GM19025 (cell line): ENCODE results near the gene UBE2M.

Experiments
- ATAC-seq: cut with Tn5 transposase; IDR thresholded peaks from one replicate; pipeline ENCODE4 v1.9.1; 2021; ENCODE audit warnings: mild to moderate bottlenecking, low read depth, moderate library complexity; ENCODE audit not compliant: unreplicated experiment

UBE2M gene

GRCh38 chr19:58556622-58557220 is 1.7 kb downstream of the UBE2M start:
- no peak for ATAC-seq

GRCh38 chr19:58555920-58556621 is 2.3 kb downstream of the UBE2M start:
- no peak for ATAC-seq

GRCh38 chr19:58555369-58555885 is 3.0 kb downstream of the UBE2M start:
- ATAC-seq: no peak

GRCh38 chr19:58554494-58555368 is 3.7 kb downstream of the UBE2M start, which contains the start of gene CHMP2A:
Gene CHMP2A, minus strand, starts transcription at chr19:58555105. Its CDS starts 893 bp downstream, at chr19:58554212.
- ATAC-seq: peak; percentile 22

- no peak for ATAC-seq
These were observed 4.5 kb downstream of the UBE2M start for GRCh38 chr19:58553799-58554493.

- ATAC-seq: no peak
These were observed 5.8 kb downstream of the UBE2M start for GRCh38 chr19:58552655-58553054.

- ATAC-seq: no peak
These were observed 6.6 kb downstream of the UBE2M start for GRCh38 chr19:58551577-58552471.

- no peak for ATAC-seq
These were observed 7.3 kb downstream of the UBE2M start for GRCh38 chr19:58551123-58551497.

- ATAC-seq: no peak
These were observed 7.9 kb downstream of the UBE2M start for GRCh38 chr19:58550362-58551122.

- ATAC-seq: no peak
These were observed 8.6 kb downstream of the UBE2M start for GRCh38 chr19:58549664-58550361.

- ATAC-seq: no peak
These were observed 9.3 kb downstream of the UBE2M start for GRCh38 chr19:58548859-58549663.

- ATAC-seq: no peak
These were observed 10.8 kb downstream of the UBE2M start for GRCh38 chr19:58547323-58548312.

- ATAC-seq: no peak
These were observed 12.3 kb downstream of the UBE2M start for GRCh38 chr19:58546019-58546530.

- ATAC-seq: no peak
These were observed 13.0 kb downstream of the UBE2M start for GRCh38 chr19:58545286-58546018.

GRCh38 chr19:58544591-58545285 is 13.7 kb downstream of the UBE2M start:
- peak; percentile 47 for ATAC-seq
